Measurements from ENCODE around the gene TFAP2E. TPM values are rescaled to one million over a fixed set of nuclear protein-coding genes. Genes with fewer than 3 reads are reported as not detected.

Gene TFAP2E
- total RNA-seq, 1 donor: 0.18 TPM

- DNase-seq (ENCODE audit: low read depth): no peak
- no peak for TF ChIP-seq CTCF (IDR thresholded peaks at IDR 0.05; ENCODE audit: insufficient read depth, low read length)
- H3K4me3 ChIP-seq (ENCODE audit: low read depth, low read length): no peak overlapping the region
Observed at GRCh38 chr1:35594005-35594760, 21.1 kb downstream of the TFAP2E start.

DNA sequence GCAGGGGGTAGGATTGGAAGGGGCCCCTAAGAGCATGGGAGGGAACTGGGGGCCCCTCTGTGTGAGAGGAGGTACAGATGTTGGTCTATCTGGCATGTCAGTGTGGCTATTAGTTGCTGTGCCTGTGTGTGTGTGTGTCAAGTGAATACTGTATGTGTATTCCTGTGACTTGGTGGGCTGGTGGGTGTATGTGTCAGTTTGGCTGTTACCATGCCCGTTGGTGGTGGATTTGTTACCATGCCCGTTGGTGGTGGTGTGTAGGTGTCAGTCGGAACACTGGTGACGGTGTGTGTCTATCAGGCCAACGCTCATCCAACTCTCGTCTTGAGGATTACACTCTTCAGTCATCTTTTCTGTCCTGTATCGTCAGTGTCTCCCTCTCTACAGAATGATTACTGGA lies 22.6 kb downstream of the TFAP2E start:
- TF ChIP-seq CTCF (IDR thresholded peaks at IDR 0.05; ENCODE audit: insufficient read depth, low read length): no peak
- no peak overlapping the region for H3K4me3 ChIP-seq (ENCODE audit: low read depth, low read length)
- no peak for DNase-seq (ENCODE audit: low read depth)

- no peak for DNase-seq (ENCODE audit: low read depth)
- TF ChIP-seq CTCF (IDR thresholded peaks at IDR 0.05; ENCODE audit: insufficient read depth, low read length): no peak
- H3K4me3 ChIP-seq (ENCODE audit: low read depth, low read length): no peak overlapping the region
Observed at GRCh38 chr1:35597870-35598269, 24.8 kb downstream of the TFAP2E start.

- H3K4me3 ChIP-seq (ENCODE audit: low read depth, low read length): no peak overlapping the region
- DNase-seq (ENCODE audit: low read depth): no peak
- TF ChIP-seq CTCF (IDR thresholded peaks at IDR 0.05; ENCODE audit: insufficient read depth, low read length): no peak
Observed at GRCh38 chr1:35598895-35599294, 25.8 kb downstream of the TFAP2E start.

DNA sequence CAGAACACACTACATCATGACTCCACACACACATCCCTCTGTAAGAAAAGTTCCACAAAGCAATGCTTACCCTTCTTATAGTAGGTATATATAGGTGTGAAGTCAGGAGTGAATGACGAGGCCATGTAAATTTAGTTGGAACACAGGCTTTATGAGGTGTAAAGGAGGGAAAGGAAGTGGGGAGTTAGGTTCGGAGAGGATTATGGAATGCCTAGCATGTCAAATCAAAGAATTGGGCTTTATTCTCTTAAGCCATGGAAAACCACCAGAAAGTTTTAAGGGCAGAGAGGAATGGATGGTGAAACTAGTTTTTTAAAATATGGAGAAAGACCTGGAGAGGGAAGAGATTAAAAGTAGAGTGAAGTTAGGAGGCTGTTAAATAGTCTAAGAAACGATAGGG lies 26.3 kb downstream of the TFAP2E start:
- no peak for TF ChIP-seq CTCF (IDR thresholded peaks at IDR 0.05; ENCODE audit: insufficient read depth, low read length)
- H3K4me3 ChIP-seq (ENCODE audit: low read depth, low read length): no peak overlapping the region
- no peak for DNase-seq (ENCODE audit: low read depth)

DNA sequence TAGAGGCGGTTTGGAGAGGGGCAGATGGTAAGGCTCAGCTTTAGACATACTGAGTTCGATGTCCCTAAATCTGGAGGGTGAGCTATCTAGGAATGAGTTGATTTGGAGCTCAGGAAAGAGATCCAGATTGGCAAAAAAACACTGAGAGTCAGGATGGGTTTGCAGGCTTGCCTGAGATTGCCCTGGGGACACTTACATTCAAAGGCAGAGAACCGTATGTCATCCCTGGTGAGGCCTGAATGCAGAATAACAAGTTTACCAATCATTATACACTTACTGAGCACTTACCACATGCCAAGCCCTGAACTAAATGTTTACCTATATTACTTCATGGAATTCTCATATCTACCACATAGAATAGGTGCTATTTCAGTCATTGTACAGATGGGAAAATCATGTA lies 27.5 kb downstream of the TFAP2E start:
- TF ChIP-seq CTCF (IDR thresholded peaks at IDR 0.05; ENCODE audit: insufficient read depth, low read length): no peak
- no peak for DNase-seq (ENCODE audit: low read depth)
- no peak overlapping the region for H3K4me3 ChIP-seq (ENCODE audit: low read depth, low read length)

GRCh38 chr1:35603468-35603867 lies 30.4 kb downstream of the TFAP2E start:
- H3K4me3 ChIP-seq (ENCODE audit: low read depth, low read length): no peak overlapping the region
- no peak for TF ChIP-seq CTCF (IDR thresholded peaks at IDR 0.05; ENCODE audit: insufficient read depth, low read length)
- no peak for DNase-seq (ENCODE audit: low read depth)

All from fibroblast of the aortic adventitia (primary cell).